HAP-1 (cell line): ENCODE results near the gene CAPN10.
"Not testable (repeated sequence)": the region's sequence is repeated elsewhere in the genome, so short reads cannot be mapped to it uniquely, and the experiment has no call there.

Experiments used
- DNase-seq, 2 experiments: peaks; one replicate each; pipeline ENCODE4 v3.0.0-alpha.2; 2016 to 2020; ENCODE audit warnings: low spot score in 2 of 2
- H3K27me3 ChIP-seq: fragments of 250-450 bp; sonication (Bioruptor Pico); 2 replicates; pipeline ENCODE4 v1.5.1; 2020; ENCODE audit warnings: low read depth, mild to moderate bottlenecking, moderate library complexity
- H3K36me3 ChIP-seq: fragments of 250-450 bp; sonication (Bioruptor Pico); replicated peaks from 2 replicates; pipeline ENCODE4 v1.5.1; 2020; ENCODE audit warnings: mild to moderate bottlenecking
- H3K4me1 ChIP-seq: fragments of 250-450 bp; sonication (Bioruptor Pico); 2 replicates; pipeline ENCODE4 v1.5.1; 2020; ENCODE audit warnings: mild to moderate bottlenecking
- H3K4me3 ChIP-seq: fragments of 250-450 bp; sonication (Bioruptor Pico); 2 replicates; pipeline ENCODE4 v1.5.1; 2020; ENCODE audit warnings: mild to moderate bottlenecking, moderate library complexity
- H3K9me3 ChIP-seq: fragments of 250-450 bp; sonication (Bioruptor Pico); 2 replicates; pipeline ENCODE4 v1.5.1; 2020; ENCODE audit warnings: mild to moderate bottlenecking, moderate library complexity
- in situ Hi-C: fragments of 300-500 bp; cut with MboI; formaldehyde crosslinking; loops from 3 replicates; pipeline ENCODE4 v1.14.3; 2020; ENCODE audit warnings: low sequenced_read_pairs, inconsistent platforms, mixed read lengths

The CAPN10 gene

DNA sequence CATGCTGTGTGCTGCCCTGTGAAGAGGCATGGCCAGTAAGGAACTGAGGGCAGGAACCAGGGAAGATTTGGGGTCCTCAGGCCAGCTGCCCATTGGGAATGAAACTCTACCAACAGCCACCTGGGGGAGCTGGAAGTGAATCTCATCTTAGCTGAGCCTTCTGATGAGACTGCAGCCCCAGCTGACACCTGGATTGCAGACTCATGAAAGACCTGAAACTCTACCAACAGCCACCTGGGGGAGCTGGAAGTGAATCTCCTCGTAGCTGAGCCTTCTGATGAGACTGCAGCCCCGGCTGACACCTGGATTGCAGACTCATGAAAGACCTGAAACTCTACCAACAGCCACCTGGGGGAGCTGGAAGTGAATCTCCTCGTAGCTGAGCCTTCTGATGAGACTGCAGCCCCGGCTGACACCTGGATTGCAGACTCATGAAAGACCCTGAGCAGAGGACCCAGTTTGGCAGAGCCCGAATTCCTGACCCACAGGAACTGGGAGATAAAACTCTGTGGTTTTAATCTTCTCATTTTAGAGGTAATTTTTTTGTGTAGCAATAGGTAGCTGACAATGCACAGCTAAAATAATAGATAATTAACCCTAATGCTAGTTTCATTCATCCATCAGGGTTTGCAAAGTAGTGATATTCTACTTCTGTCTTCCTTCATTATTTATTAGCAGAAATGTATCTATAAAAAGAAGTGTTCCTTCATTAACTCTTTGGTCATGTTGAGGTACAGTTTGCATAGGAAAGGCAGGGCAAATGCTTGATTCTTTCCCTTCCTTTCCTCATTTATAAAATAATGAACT, 30.5 kb downstream of the CAPN10 start:
- H3K27me3 ChIP-seq, H3K9me3 ChIP-seq, H3K36me3 ChIP-seq, in situ Hi-C loops, H3K4me3 ChIP-seq, H3K4me1 ChIP-seq, DNase-seq: not testable (repeated sequence)

DNA sequence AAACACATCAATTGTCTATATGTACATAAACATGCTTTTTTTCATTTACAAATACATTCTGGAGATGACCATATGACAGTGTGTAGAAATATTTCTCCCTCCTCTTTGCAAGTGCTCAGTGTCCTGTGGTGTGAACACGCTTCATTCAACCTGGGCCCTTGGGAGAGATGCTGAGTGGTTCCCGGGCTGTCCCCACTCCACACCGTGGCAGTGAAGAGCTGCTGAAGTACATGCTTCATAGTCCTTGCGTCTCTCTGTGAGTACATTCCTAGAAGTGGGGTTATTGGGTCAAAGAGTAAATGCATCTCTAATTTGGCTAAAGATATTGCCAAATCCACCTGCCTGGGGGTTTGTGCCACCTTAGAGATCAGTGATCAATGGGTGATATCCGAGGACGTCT, 32.2 kb downstream of the CAPN10 start:
- Histone ChIP-seq H3K27me3 (no peaks in the 10 kb centered on the region), H3K4me1 (no peaks in the 10 kb centered on the region), H3K9me3 (no peaks in the 10 kb centered on the region), H3K4me3 (no peak overlapping the region), H3K36me3 (no peaks in the 10 kb centered on the region)
- no peak for DNase-seq
- in situ Hi-C loops: no loop called here

- H3K4me3 ChIP-seq: no peak overlapping the region
- H3K27me3 ChIP-seq: no peaks in the 10 kb centered on the region
- H3K9me3 ChIP-seq: no peaks in the 10 kb centered on the region
- no peaks in the 10 kb centered on the region for H3K36me3 ChIP-seq
- no peaks in the 10 kb centered on the region for H3K4me1 ChIP-seq
- in situ Hi-C loops: no loop called here
- no peak for DNase-seq
Measured at GRCh38 chr2:240619506-240620148, 33.1 kb downstream of the CAPN10 start.

GRCh38 chr2:240620149-240620731, 33.7 kb downstream of the CAPN10 start:
- no peaks in the 10 kb centered on the region for H3K27me3 ChIP-seq
- no peak overlapping the region for H3K4me3 ChIP-seq
- no peaks in the 10 kb centered on the region for H3K9me3 ChIP-seq
- no peaks in the 10 kb centered on the region for H3K4me1 ChIP-seq
- no peaks in the 10 kb centered on the region for H3K36me3 ChIP-seq
- DNase-seq: no peak
- in situ Hi-C loops: no loop called here

- H3K4me1 ChIP-seq: no peaks in the 10 kb centered on the region
- DNase-seq: no peak
- in situ Hi-C loops: no loop called here
- H3K36me3 ChIP-seq: no peaks in the 10 kb centered on the region
- no peaks in the 10 kb centered on the region for H3K27me3 ChIP-seq
- H3K4me3 ChIP-seq: no peak overlapping the region
- H3K9me3 ChIP-seq: no peaks in the 10 kb centered on the region
Measured at GRCh38 chr2:240620859-240621258, 34.3 kb downstream of the CAPN10 start.

- H3K36me3 ChIP-seq: no peaks in the 10 kb centered on the region
- no peaks in the 10 kb centered on the region for H3K4me1 ChIP-seq
- in situ Hi-C loops: no loop called here
Measured at GRCh38 chr2:240622060-240622411, 35.5 kb downstream of the CAPN10 start.

DNA sequence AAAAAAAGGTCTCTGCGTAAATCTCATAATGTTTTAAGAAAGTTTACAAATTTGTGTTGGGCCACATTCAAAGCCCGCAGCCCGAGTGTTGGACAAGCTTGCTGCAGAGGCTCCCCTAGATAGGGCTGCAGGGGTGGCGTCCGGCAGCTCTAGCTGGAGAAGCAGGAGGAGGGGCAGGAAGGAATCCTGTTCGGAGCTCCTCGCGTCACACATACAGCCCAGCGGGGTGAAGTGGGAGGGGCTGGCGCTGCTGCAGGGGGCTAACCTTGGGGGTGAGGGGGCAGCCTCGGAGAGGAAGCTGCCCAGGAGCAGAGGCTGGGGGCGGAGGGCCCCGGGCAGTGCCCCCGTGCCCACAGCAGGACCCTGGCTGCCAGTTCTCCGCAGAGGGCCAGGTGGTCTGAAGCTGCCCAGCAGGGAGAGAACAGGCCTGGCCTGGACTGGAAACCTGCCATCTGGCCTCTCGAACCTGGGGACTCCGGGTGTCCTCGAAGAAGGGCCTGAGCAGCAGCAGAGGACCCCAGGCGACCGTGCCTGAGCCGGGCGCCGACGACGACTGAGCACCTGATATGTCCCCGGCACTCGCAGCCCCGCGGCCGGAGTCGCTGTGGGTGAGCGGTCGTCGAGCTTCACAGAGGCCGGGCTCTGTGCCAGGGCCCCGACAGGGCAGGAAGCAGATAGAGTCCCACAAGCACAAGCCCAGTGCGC, 36.1 kb downstream of the CAPN10 start:
- Histone ChIP-seq H3K4me3 (no peak overlapping the region), H3K4me1 (no peaks in the 10 kb centered on the region), H3K36me3 (no peaks in the 10 kb centered on the region), H3K27me3 (no peaks in the 10 kb centered on the region), H3K9me3 (no peaks in the 10 kb centered on the region)
- DNase-seq: no peak
- in situ Hi-C loops: no loop called here

More at GRCh38 chr2:240622060-240622411, 35.5 kb downstream of the CAPN10 start:
- no peak for DNase-seq
- Histone ChIP-seq H3K9me3 (no peaks in the 10 kb centered on the region), H3K27me3 (no peaks in the 10 kb centered on the region), H3K4me3 (no peak overlapping the region)

DNA sequence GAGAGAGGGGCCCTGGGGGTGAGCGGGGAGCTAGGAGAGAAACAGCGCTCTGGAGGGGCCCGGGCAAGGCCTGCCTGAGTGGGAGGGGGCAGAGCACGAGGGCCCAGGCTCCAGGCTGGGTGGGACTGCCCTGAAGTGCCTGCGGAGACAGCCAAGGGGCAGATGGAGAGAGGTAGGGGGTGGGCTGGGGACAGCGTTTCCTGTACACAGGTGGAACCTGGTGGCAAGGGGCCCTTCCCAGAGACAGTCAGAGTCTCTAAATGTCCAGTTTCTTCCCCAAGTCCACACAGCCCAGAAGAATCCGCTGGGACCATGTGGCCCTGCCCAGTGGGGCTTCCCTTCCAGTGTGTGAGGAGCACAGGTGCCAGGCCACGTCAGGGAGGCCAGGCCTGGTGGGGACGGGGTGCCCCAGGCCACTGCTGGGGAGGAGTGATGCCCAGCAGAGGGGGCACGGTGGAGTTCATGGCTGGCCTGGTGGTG, 37.0 kb downstream of the CAPN10 start:
- H3K36me3 ChIP-seq: no peaks in the 10 kb centered on the region
- H3K9me3 ChIP-seq: no peaks in the 10 kb centered on the region
- no peak for DNase-seq
- no peaks in the 10 kb centered on the region for H3K27me3 ChIP-seq
- in situ Hi-C loops: no loop called here
- no peak overlapping the region for H3K4me3 ChIP-seq
- H3K4me1 ChIP-seq: no peaks in the 10 kb centered on the region

DNA sequence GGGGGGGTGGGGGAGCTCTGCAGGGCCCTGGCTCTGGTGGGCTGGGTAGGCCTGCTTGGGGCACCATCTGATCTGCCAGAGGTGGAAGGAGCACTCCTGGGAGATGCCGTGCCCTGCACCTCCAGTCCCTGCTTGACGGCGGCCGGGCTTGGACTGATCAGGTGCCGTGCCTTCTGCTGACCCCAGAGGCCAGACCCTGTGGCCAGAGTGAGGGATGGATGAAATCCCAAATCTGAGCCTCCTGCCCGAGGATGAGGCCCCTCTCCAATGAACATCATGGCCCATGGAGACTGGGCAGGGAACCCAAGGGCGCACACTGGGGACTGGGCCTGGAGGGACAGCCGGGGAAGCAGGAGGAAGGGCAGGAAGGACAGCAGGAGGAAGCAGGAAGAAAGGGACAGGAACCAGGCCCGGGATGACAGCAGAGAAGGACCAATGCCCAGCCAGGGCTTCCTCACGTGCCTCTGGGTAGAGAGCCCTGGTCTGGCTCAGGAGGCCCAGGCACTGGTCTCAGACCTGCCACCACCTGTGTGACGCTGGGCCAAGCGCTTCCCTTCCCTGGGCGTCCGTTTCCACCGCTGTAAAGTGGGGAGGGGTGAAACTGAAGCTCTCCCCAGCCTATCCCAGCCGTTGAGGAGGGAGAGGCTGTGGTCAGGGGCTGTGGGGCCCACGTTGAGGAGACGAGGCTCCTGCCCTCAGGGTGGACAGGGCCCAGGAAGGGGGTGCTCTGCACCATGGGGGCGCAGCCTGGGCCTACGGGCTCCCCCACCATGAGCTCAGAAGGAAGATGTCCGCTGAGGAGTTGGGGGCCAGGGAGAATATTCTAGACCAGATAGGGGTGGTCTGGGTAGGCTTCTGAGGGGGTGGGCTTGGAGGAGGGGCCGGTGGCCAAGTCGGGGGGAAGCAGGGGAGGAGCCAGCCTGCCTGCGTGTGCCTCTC, 37.7 kb downstream of the CAPN10 start:
- H3K4me3 ChIP-seq: no peak overlapping the region
- DNase-seq: no peak
- H3K4me1 ChIP-seq: no peaks in the 10 kb centered on the region
- in situ Hi-C loops: no loop called here
- H3K27me3 ChIP-seq: no peaks in the 10 kb centered on the region
- H3K36me3 ChIP-seq: no peaks in the 10 kb centered on the region
- H3K9me3 ChIP-seq: no peaks in the 10 kb centered on the region

- Histone ChIP-seq H3K9me3 (no peaks in the 10 kb centered on the region), H3K27me3 (no peaks in the 10 kb centered on the region), H3K4me1 (no peaks in the 10 kb centered on the region), H3K36me3 (no peaks in the 10 kb centered on the region), H3K4me3 (no peak within 1 kb of the TSS)
- DNase-seq: no peak
- in situ Hi-C loops: no loop called here
Measured at GRCh38 chr2:240624950-240625621, 38.6 kb downstream of the CAPN10 start, which contains the start of gene GPR35. TSS of gene GPR35 (plus strand) at chr2:240625480. CDS start at chr2:240629953, 4,473 bp downstream.

DNA sequence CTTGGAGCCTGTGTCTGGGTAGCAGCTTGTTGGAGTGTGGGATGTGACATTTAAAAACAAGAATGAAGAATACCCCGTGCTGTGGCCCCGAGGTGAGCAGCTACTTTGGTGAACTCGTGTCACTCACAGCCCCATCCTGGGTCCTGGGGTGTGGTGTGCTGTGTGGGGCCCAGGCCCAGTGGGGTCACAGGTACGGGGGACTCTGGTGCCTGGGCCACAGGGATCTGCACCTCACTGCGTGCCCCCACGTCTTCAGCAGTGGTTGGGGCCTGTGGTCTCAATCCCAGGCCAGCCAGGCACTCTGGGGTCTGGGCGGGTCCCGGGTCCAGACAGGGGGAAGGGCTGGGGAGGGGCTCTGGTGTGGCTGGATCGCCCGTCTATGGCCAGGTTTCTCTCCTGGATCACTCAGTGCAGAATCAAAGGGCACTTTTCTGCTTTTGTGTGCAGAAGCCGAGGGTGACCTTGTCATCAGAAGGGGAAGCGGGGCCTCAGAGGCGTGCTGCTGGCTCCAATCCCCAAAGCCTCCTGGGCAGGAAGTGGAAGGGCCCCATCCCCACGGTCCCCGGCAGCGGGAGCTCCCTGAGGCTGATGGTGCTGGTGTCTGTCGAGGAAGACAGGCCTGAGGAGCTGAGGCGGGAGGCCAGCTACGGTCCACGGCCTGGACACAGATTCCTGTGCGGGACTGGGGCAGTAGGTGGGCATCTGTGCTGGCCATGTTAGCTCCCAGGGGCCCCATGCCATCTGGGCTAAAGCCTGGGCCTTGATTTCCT, 40.2 kb downstream of the CAPN10 start:
- H3K9me3 ChIP-seq: no peaks in the 10 kb centered on the region
- no peaks in the 10 kb centered on the region for H3K4me1 ChIP-seq
- peak in 1 of 2 experiments; percentile 6 for DNase-seq
- no peaks in the 10 kb centered on the region for H3K27me3 ChIP-seq
- in situ Hi-C loops: no loop called here
- no peaks in the 10 kb centered on the region for H3K36me3 ChIP-seq
- no peak overlapping the region for H3K4me3 ChIP-seq
